K562 (cell line): ENCODE measurements around the gene MAST4. TPM values are rescaled to one million over a fixed set of nuclear protein-coding genes. Genes with fewer than 3 reads are reported as not detected.

Experiments
- ATAC-seq: fragments of 200-7000 bp; cut with Tn5 transposase; 3 replicates; pipeline ENCODE4 v1.9.1; 2020; ENCODE audit warnings: moderate library complexity
- BruUV-seq: library from RNA; stranded (reverse); fragments of 400-500 nt; replicated peaks from 2 replicates; lab custom pipeline; 2021; lab: Mats Ljungman, UMichigan
- CTCF ChIA-PET: fragments of 300-600 bp; formaldehyde crosslinking; extraction: SDS; loops from one replicate; lab custom pipeline; 2021; ENCODE audit warnings: low intra/inter-chr PET ratio; lab: Yijun Ruan, JAX
- POLR2A ChIA-PET: fragments of 300-600, 350-650 bp; sonication (Branson Sonifier 250); formaldehyde crosslinking; extraction: SDS; loops from one replicate; lab custom pipeline; 2021; ENCODE audit warnings: antibody characterized with exemption, inconsistent platforms; lab: Yijun Ruan, JAX
- DNase-seq, 4 experiments: peaks; one replicate each; pipeline versions ENCODE4 v3.0.0 to v3.0.0-alpha.2; 2011 to 2018; ENCODE audit warnings: low spot score in 3 of 4, mixed read lengths in 3 of 4; ENCODE audit errors: extremely low read depth in 1 of 4
- FAIRE-seq: peaks from 2 replicates; lab custom pipeline; 2011; peaks lifted over from hg19 to GRCh38; lab: Jason Lieb, UNC
- H2AFZ ChIP-seq: 2 replicates; pipeline ENCODE4 v1.6.0; 2011; ENCODE audit warnings: low read depth, low read length, control low read depth, inconsistent platforms
- H3K27ac ChIP-seq: fragments of 200-600 bp; 3 replicates; pipeline ENCODE4 v1.8.0; 2011; ENCODE audit warnings: low read depth, mild to moderate bottlenecking, control low read depth, inconsistent platforms, low read length, moderate library complexity, mixed read lengths; ENCODE audit errors: extremely low read depth
- H3K27me3 ChIP-seq, 2 experiments: fragments of 300-600 bp in 1 of 2; 2 replicates in 1 of 2; 3 replicates in 1 of 2; pipeline versions ENCODE4 v1.6.0 to v1.8.0; 2011; ENCODE audit warnings: inconsistent platforms in 2 of 2, low read length in 2 of 2, mild to moderate bottlenecking in 1 of 2, mixed read lengths in 1 of 2, moderate library complexity in 1 of 2; ENCODE audit not compliant: control insufficient read depth in 2 of 2, insufficient read depth in 2 of 2
- H3K36me3 ChIP-seq: fragments of 300-600 bp; 3 replicates; pipeline ENCODE4 v1.8.0; 2011; ENCODE audit warnings: mild to moderate bottlenecking, low read length, inconsistent platforms; ENCODE audit not compliant: control insufficient read depth, insufficient read depth
- H3K4me1 ChIP-seq, 2 experiments: fragments of 200-600 bp in 1 of 2; replicated peaks in 1 of 2; 2 replicates in 1 of 2; 3 replicates in 1 of 2; pipeline versions ENCODE4 v1.5.1 to v1.8.0; 2011; ENCODE audit warnings: inconsistent platforms in 2 of 2, low read length in 2 of 2, mild to moderate bottlenecking in 1 of 2, mixed read lengths in 1 of 2, moderate library complexity in 1 of 2; ENCODE audit not compliant: control insufficient read depth in 2 of 2, insufficient read depth in 2 of 2
- H3K4me2 ChIP-seq: 2 replicates; pipeline ENCODE4 v1.6.1; 2011; ENCODE audit warnings: low read length, control low read depth, inconsistent platforms, mixed read lengths; ENCODE audit not compliant: insufficient read depth
- H3K4me3 ChIP-seq: fragments of 200-600 bp; sonication (generic), shearing (Covaris generic); 2 replicates; pipeline ENCODE4 v1.5.1; 2016; ENCODE audit warnings: control low read depth, inconsistent platforms
- H3K79me2 ChIP-seq: fragments of 200-600 bp; 3 replicates; pipeline ENCODE4 v1.8.0; 2011; ENCODE audit warnings: low read length, inconsistent platforms; ENCODE audit not compliant: control insufficient read depth, insufficient read depth
- H3K9ac ChIP-seq, 2 experiments: 2 replicates each; pipeline versions ENCODE4 v1.6.0 to v1.6.1; 2011; ENCODE audit warnings: low read depth in 2 of 2, low read length in 2 of 2, control low read depth in 1 of 2, inconsistent platforms in 1 of 2, mild to moderate bottlenecking in 1 of 2, mixed read lengths in 1 of 2; ENCODE audit not compliant: insufficient read depth in 1 of 2
- H3K9me1 ChIP-seq: one replicate; pipeline ENCODE4 v1.6.0; 2011; ENCODE audit warnings: inconsistent platforms, mild to moderate bottlenecking, low read length, moderate library complexity; ENCODE audit not compliant: control insufficient read depth, insufficient read depth
- H3K9me3 ChIP-seq: replicated peaks from 2 replicates; pipeline ENCODE4 v1.5.1; 2011; ENCODE audit warnings: low read depth, low read length, inconsistent platforms; ENCODE audit not compliant: control insufficient read depth, insufficient read depth
- H4K20me1 ChIP-seq: replicated peaks from 2 replicates; pipeline ENCODE4 v1.6.1; 2011; ENCODE audit warnings: low read length, inconsistent platforms, mixed read lengths; ENCODE audit not compliant: control insufficient read depth, insufficient read depth
- HMG20B ChIP-seq: fragments of 250-450 bp; sonication (Bioruptor Pico); IDR thresholded peaks from 2 replicates; pipeline ENCODE4 v1.5.0; 2021; ENCODE audit warnings: mild to moderate bottlenecking
- NCOR1 ChIP-seq: fragments of 450-650 bp; IDR thresholded peaks from 2 replicates; pipeline ENCODE4 v1.6.1; 2016; ENCODE audit warnings: mild to moderate bottlenecking, moderate library complexity
- PTTG1 ChIP-seq: fragments of 450-650 bp; IDR thresholded peaks from 2 replicates; pipeline ENCODE4 v1.6.1; 2016; ENCODE audit warnings: low read depth, mild to moderate bottlenecking, missing genetic modification characterization, missing compliant biosample characterization
- XRCC5 ChIP-seq: fragments of 200-400 bp; formaldehyde crosslinking; IDR thresholded peaks from 2 replicates; pipeline ENCODE4 v1.6.1; 2017; ENCODE audit warnings: low read depth, mild to moderate bottlenecking, low read length
- YY1 ChIP-seq, 3 experiments: IDR thresholded peaks; 2 replicates each; pipeline ENCODE4 v1.6.1; 2011; ENCODE audit warnings: low read length in 2 of 3, mild to moderate bottlenecking in 2 of 3, moderate library complexity in 2 of 3, borderline replicate concordance in 1 of 3, control low read depth in 1 of 3, low read depth in 1 of 3; ENCODE audit not compliant: insufficient read depth in 3 of 3, insufficient replicate concordance in 2 of 3, control insufficient read depth in 1 of 3, insufficient read length in 1 of 3; ENCODE audit errors: extremely low read depth in 1 of 3
- WGBS: fragments of 100-300 bp; shearing (Covaris generic); methylation state at CpG from one replicate; pipeline ENCODE4 v1.1.6; 2016; ENCODE audit warnings: low coverage, mixed read lengths; ENCODE audit not compliant: insufficient coverage; ENCODE audit errors: missing lambda C conversion rate; 5-methylcytosine and 5-hydroxymethylcytosine counted together
- in situ Hi-C: fragments of 300-500 bp; cut with MboI; formaldehyde crosslinking; loops from 4 replicates; pipeline ENCODE4 v1.15.0; 2018; ENCODE audit warnings: inconsistent platforms, mixed read lengths
- intact Hi-C: fragments of 100-400 bp; cut with micrococcal nuclease; formaldehyde crosslinking; loops from 2 replicates; pipeline ENCODE4 v1.14.2; 2022
- polyA plus RNA-seq, 8 experiments: library from polyadenylated mRNA; depleted of rRNA in 4 of 8; stranded (reverse) in 5 of 8; unstranded in 3 of 8; fragments of >200 nt; fragmentation: Nextera tagmentation in 2 of 8; fragmentation: Illumina TruSeq in 1 of 8; extraction: Ambion mirVana in 2 of 8; extraction: Trizol in 1 of 8; gene quantifications; 2 replicates each; pipeline versions ENCODE4 v1.2.1 to v1.2.3, GENCODE V29; 2011 to 2014; ENCODE audit warnings: inconsistent platforms in 1 of 8, missing spikeins in 1 of 8
- total RNA-seq, 7 experiments: library from RNA; depleted of rRNA in 6 of 7; stranded (reverse); fragments of >200 nt in 6 of 7; fragmentation: Illumina TruSeq in 2 of 7; extraction: Trizol in 2 of 7; gene quantifications; 2 replicates each; pipeline versions ENCODE4 v1.2.1 to v1.2.3, GENCODE V29; 2011 to 2021; ENCODE audit warnings: low replicate concordance in 1 of 7
- TF ChIP-seq, protein P1 (sequence below): fragments of 450-650 bp; IDR thresholded peaks from 2 replicates; pipeline ENCODE4 v1.6.1; 2016; ENCODE audit warnings: missing biosample characterization, missing genetic modification characterization
- TF ChIP-seq, protein P2 (sequence below): fragments of 250-450 bp; sonication (Bioruptor Pico); IDR thresholded peaks from 2 replicates; pipeline ENCODE4 v1.8.0; 2021; ENCODE audit warnings: moderate library complexity, mild to moderate bottlenecking, inconsistent platforms
- TF ChIP-seq, protein P3 (sequence below): fragments of 250-450 bp; sonication (Bioruptor Pico); IDR thresholded peaks from 2 replicates; pipeline ENCODE4 v1.8.0; 2022; ENCODE audit warnings: inconsistent platforms, mild to moderate bottlenecking, moderate library complexity, borderline replicate concordance

The MAST4 gene
- total and polyA plus RNA-seq, 9 of the 15 experiments (the other 6 are each of a cell fraction or from before 2014, with no cell fraction given) = 0.88 to 10.1 (median 5.2) TPM

DNA sequence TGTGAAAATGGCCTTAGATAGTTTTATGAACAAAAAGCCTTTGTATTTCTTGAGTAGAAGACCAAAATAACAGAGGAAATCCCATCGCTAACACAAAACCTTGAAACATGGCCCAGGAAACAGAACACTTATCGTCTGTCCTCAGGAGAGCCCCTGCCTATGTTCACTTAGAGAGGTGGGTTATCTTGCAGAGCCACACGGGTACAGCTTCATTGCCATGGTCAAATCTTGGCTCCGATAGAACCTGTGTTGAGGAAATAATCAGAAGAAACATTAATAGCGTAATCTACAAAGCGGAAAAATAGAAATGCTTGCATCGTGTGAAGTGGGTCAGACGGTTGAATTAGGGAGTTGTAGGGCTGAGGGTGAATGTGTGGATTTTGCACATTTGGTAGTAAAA lies 216.1 kb downstream of the MAST4 start (continued):
- TF ChIP-seq YY1 (IDR thresholded peaks at IDR 0.05; ENCODE audit: borderline replicate concordance in 1 of 3, control insufficient read depth in 1 of 3, extremely low read depth in 1 of 3, insufficient read depth in 3 of 3, insufficient read length in 1 of 3, insufficient replicate concordance in 2 of 3, low read depth in 1 of 3, low read length in 2 of 3) = no peak
- TF ChIP-seq PTTG1 (tag) = no peak
- TF ChIP-seq NCOR1 = no peak
- TF ChIP-seq, protein P1, sequence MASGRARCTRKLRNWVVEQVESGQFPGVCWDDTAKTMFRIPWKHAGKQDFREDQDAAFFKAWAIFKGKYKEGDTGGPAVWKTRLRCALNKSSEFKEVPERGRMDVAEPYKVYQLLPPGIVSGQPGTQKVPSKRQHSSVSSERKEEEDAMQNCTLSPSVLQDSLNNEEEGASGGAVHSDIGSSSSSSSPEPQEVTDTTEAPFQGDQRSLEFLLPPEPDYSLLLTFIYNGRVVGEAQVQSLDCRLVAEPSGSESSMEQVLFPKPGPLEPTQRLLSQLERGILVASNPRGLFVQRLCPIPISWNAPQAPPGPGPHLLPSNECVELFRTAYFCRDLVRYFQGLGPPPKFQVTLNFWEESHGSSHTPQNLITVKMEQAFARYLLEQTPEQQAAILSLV = no peak

DNA sequence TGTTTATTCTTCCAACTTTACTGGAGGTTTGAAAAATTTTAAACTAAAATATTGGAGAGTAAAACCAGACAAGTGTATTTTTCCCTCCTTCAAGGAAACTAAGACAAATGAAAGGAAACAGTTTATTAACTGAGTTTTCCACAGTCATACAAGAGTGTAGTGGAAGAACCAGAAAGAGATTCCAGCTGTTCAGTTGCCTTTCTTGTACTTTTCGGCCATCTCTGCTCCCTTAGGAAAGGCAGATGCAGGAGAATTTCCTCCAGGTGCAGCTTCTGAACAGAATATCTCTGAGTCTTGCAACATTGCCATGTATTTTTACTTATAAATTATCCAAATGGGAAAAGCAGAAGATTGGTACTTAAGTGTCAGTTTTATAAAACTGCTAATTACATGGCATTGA lies 217.1 kb downstream of the MAST4 start:
- no peak for FAIRE-seq
- BruUV-seq = no TSS peak
- Histone ChIP-seq H3K9me3 (no peaks in the 10 kb centered on the region), H4K20me1 (no peaks in the 10 kb centered on the region; the same call in 1 of the 2 replicates), H3K27ac (no peak overlapping the region), H3K79me2 (no peaks in the 10 kb centered on the region), H3K9me1 (no peaks in the 10 kb centered on the region), H3K4me2 (no peak overlapping the region), H3K4me1 (no peaks in the 10 kb centered on the region), H3K36me3 (no peaks in the 10 kb centered on the region), H3K27me3 (peaks cover 0 to 6% of the 10 kb centered on the region in 2 experiments; a peak in 2 of 5 replicates), H2AFZ (no peak overlapping the region), H3K9ac (no peak overlapping the region), H3K4me3 (no peak overlapping the region)
- in situ Hi-C loops (no loop called here), intact Hi-C loops (loop anchor here (5.0 kb wide), 1 partner anchor 339 kb away; no protein-coding TSS in a partner anchor)
- no peak for ATAC-seq
- WGBS = 0% methylated on average over 1 of the region's 1 CpG
- POLR2A ChIA-PET = no interaction called here
- CTCF ChIA-PET = interaction anchor here (2.3 to 2.6 kb wide), 2 partner anchors 336 to 395 kb away, joined by 8 to 14 read pairs; no protein-coding TSS in a partner anchor
- no peak for DNase-seq
- TF ChIP-seq XRCC5 (no peak), HMG20B (CRISPR knock-in tag) (no peak)
- TF ChIP-seq, protein P2, sequence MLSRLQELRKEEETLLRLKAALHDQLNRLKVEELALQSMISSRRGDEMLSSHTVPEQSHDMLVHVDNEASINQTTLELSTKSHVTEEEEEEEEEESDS (CRISPR knock-in tag) = no peak
- TF ChIP-seq, protein P3, sequence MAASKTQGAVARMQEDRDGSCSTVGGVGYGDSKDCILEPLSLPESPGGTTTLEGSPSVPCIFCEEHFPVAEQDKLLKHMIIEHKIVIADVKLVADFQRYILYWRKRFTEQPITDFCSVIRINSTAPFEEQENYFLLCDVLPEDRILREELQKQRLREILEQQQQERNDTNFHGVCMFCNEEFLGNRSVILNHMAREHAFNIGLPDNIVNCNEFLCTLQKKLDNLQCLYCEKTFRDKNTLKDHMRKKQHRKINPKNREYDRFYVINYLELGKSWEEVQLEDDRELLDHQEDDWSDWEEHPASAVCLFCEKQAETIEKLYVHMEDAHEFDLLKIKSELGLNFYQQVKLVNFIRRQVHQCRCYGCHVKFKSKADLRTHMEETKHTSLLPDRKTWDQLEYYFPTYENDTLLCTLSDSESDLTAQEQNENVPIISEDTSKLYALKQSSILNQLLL (CRISPR knock-in tag) = no peak
